ENCODE data around the gene RRAS. TPM values are rescaled to one million over a fixed set of nuclear protein-coding genes. Genes with fewer than 3 reads are reported as not detected.

Gene RRAS
- total RNA-seq, 1 experiment from 2014 or later, result 70.4 TPM

- peaks cover 13% of the 10 kb centered on the region for H3K4me1 Mint-ChIP-seq (ENCODE audit: low read depth, unreplicated experiment)
- intact Hi-C loops (cut with micrococcal nuclease; ENCODE audit: unreplicated experiment), result no loop called here
- peak; percentile 99 for DNase-seq
- H3K4me3 Mint-ChIP-seq (ENCODE audit: low read depth, unreplicated experiment), result peak within 1 kb of the TSS; percentile 83
- CTCF ChIA-PET, result interaction anchor here (0.6 to 2.5 kb wide), 2 partner anchors 11 to 83 kb away, joined by 3 to 10 read pairs; partner anchors contain the start of gene PRMT1
- BruUV-seq (replicated peaks), result no TSS peak
- peaks cover 82% of the 10 kb centered on the region for H3K36me3 Mint-ChIP-seq (ENCODE audit: insufficient read depth, unreplicated experiment)
- no peaks in the 10 kb centered on the region for H3K9me3 Mint-ChIP-seq (ENCODE audit: low read depth, unreplicated experiment)
- TF ChIP-seq CTCF (IDR thresholded peaks at IDR 0.05; ENCODE audit: unreplicated experiment), result no peak
- peak within 1 kb of the TSS; percentile 77 for H3K27ac Mint-ChIP-seq (ENCODE audit: unreplicated experiment)
- H3K27me3 Mint-ChIP-seq (ENCODE audit: unreplicated experiment), result no peaks in the 10 kb centered on the region
Measured at GRCh38 chr19:49665351-49666119, 25.6 kb upstream of the RRAS start, which contains the start of the genes BCL2L12 and IRF3. Gene BCL2L12, plus strand, starts transcription at chr19:49665933. Its CDS starts 760 bp downstream, at chr19:49666693. Gene IRF3, minus strand, starts transcription at chr19:49665857. Its CDS starts 1,019 bp downstream, at chr19:49664838.

- no peak for DNase-seq
- Mint-ChIP-seq H3K9me3 (ENCODE audit: low read depth, unreplicated experiment) (no peaks in the 10 kb centered on the region), H3K36me3 (ENCODE audit: insufficient read depth, unreplicated experiment) (peaks cover 84% of the 10 kb centered on the region), H3K27ac (ENCODE audit: unreplicated experiment) (peak overlapping the region; percentile 77), H3K27me3 (ENCODE audit: unreplicated experiment) (no peaks in the 10 kb centered on the region), H3K4me3 (ENCODE audit: low read depth, unreplicated experiment) (peak overlapping the region; percentile 83), H3K4me1 (ENCODE audit: low read depth, unreplicated experiment) (peaks cover 13% of the 10 kb centered on the region)
- intact Hi-C loops (cut with micrococcal nuclease; ENCODE audit: unreplicated experiment), result no loop called here
- no TSS peak for BruUV-seq (replicated peaks)
- CTCF ChIA-PET, result interaction anchor here (0.7 to 2.5 kb wide), 2 partner anchors 10 to 12 kb away, joined by 7 to 10 read pairs; partner anchors contain the start of gene PRMT1
- TF ChIP-seq CTCF (IDR thresholded peaks at IDR 0.05; ENCODE audit: unreplicated experiment), result no peak
Measured at GRCh38 chr19:49665036-49665350, 25.1 kb upstream of the RRAS start.

- CTCF ChIA-PET, result interaction anchor here (0.7 to 2.5 kb wide), 4 partner anchors 9 to 24 kb away, joined by 3 to 10 read pairs (median 5); partner anchors contain the start of genes PRMT1 and RRAS
- no peaks in the 10 kb centered on the region for H3K27me3 Mint-ChIP-seq (ENCODE audit: unreplicated experiment)
- H3K36me3 Mint-ChIP-seq (ENCODE audit: insufficient read depth, unreplicated experiment), result peaks cover 87% of the 10 kb centered on the region
- H3K27ac Mint-ChIP-seq (ENCODE audit: unreplicated experiment), result peak overlapping the region; percentile 77
- peak; percentile 96 for DNase-seq
- H3K4me1 Mint-ChIP-seq (ENCODE audit: low read depth, unreplicated experiment), result peaks cover 13% of the 10 kb centered on the region
- BruUV-seq (replicated peaks), result no TSS peak
- intact Hi-C loops (cut with micrococcal nuclease; ENCODE audit: unreplicated experiment), result loop anchor here (1.0 kb wide), 1 partner anchor 24 kb away; the partner anchor contains the start of gene RRAS
- no peaks in the 10 kb centered on the region for H3K9me3 Mint-ChIP-seq (ENCODE audit: low read depth, unreplicated experiment)
- TF ChIP-seq CTCF (IDR thresholded peaks at IDR 0.05; ENCODE audit: unreplicated experiment), result no peak
- peak overlapping the region; percentile 83 for H3K4me3 Mint-ChIP-seq (ENCODE audit: low read depth, unreplicated experiment)
Measured at GRCh38 chr19:49664171-49665035, 24.5 kb upstream of the RRAS start.

- CTCF ChIA-PET, result interaction anchor here (0.6 to 1.2 kb wide), 2 partner anchors 17 to 40 kb away, joined by 3 to 4 read pairs; no protein-coding TSS in a partner anchor
- no TSS peak for BruUV-seq (replicated peaks)
- Mint-ChIP-seq H3K9me3 (ENCODE audit: low read depth, unreplicated experiment) (no peaks in the 10 kb centered on the region), H3K27ac (ENCODE audit: unreplicated experiment) (no peak overlapping the region), H3K4me1 (ENCODE audit: low read depth, unreplicated experiment) (peaks cover 13% of the 10 kb centered on the region), H3K36me3 (ENCODE audit: insufficient read depth, unreplicated experiment) (peaks cover 92% of the 10 kb centered on the region), H3K27me3 (ENCODE audit: unreplicated experiment) (no peaks in the 10 kb centered on the region), H3K4me3 (ENCODE audit: low read depth, unreplicated experiment) (peak overlapping the region; percentile 8)
- intact Hi-C loops (cut with micrococcal nuclease; ENCODE audit: unreplicated experiment), result no loop called here
- TF ChIP-seq CTCF (IDR thresholded peaks at IDR 0.05; ENCODE audit: unreplicated experiment), result no peak
- no peak for DNase-seq
Measured at GRCh38 chr19:49663224-49663623, 23.3 kb upstream of the RRAS start.
